PFSK-1 (cell line): Measurements from ENCODE around the gene ALB.

Experiments used
- FOXP2 ChIP-seq: optimal IDR thresholded peaks from 2 replicates; pipeline ENCODE3; 2011; ENCODE audit warnings: borderline replicate concordance, control low read depth, inconsistent platforms; ENCODE audit not compliant: insufficient read depth; ENCODE audit errors: extremely low read length, extremely low read depth
- POLR2AphosphoS5 ChIP-seq: IDR thresholded peaks from 2 replicates; pipeline ENCODE4 v1.6.1; 2012; ENCODE audit warnings: low read depth, mild to moderate bottlenecking, control low read depth, low read length, moderate library complexity
- REST ChIP-seq, 2 experiments: IDR thresholded peaks; 2 replicates each; pipeline versions ENCODE4 v1.6.1 to v1.8.0; 2011 to 2012; ENCODE audit warnings: low read depth in 2 of 2, low read length in 2 of 2, control low read depth in 1 of 2, inconsistent platforms in 1 of 2, mild to moderate bottlenecking in 1 of 2, moderate library complexity in 1 of 2; ENCODE audit not compliant: insufficient read depth in 1 of 2
- SIN3A ChIP-seq: IDR thresholded peaks from 2 replicates; pipeline ENCODE4 v1.6.1; 2012; ENCODE audit warnings: mild to moderate bottlenecking, low read length, moderate library complexity, borderline replicate concordance; ENCODE audit not compliant: insufficient read depth

- TF ChIP-seq POLR2AphosphoS5 (no peak), SIN3A (no peak), REST (IDR thresholded peaks at IDR 0.05; ENCODE audit: insufficient read depth in 1 of 2, low read depth in 2 of 2, low read length in 2 of 2) (no peak), FOXP2 (no peak)
Observed at GRCh38 chr4:73409978-73410548, 6.0 kb downstream of the ALB start.
